Fibroblast of lung (primary cell): ENCODE measurements around the gene ALAS1. TPM values are rescaled to one million over a fixed set of nuclear protein-coding genes. Genes with fewer than 3 reads are reported as not detected.

Experiments used
- DNase-seq, 2 donors: peaks; one replicate each; pipeline versions ENCODE4 v3.0.0 to v3.0.0-alpha.2; 2010; ENCODE audit warnings: low read depth in 2 of 2
- H2AFZ ChIP-seq: 2 replicates; pipeline ENCODE4 v1.5.1; 2012; ENCODE audit warnings: low read length, control low read depth, inconsistent platforms
- H3K27ac ChIP-seq: 2 replicates; pipeline ENCODE4 v1.5.1; 2011; ENCODE audit warnings: low read length, control low read depth; ENCODE audit not compliant: insufficient read depth
- H3K27me3 ChIP-seq: 2 replicates; pipeline ENCODE4 v1.5.1; 2011; ENCODE audit warnings: mild to moderate bottlenecking, low read length; ENCODE audit not compliant: control insufficient read depth, insufficient read depth
- H3K36me3 ChIP-seq: 2 replicates; pipeline ENCODE4 v1.5.1; 2011; ENCODE audit warnings: low read length; ENCODE audit not compliant: control insufficient read depth, insufficient read depth
- H3K4me1 ChIP-seq: 2 replicates; pipeline ENCODE4 v1.5.1; 2011; ENCODE audit warnings: low read length; ENCODE audit not compliant: control insufficient read depth, insufficient read depth; ENCODE audit errors: extremely low read depth
- H3K4me2 ChIP-seq: 2 replicates; pipeline ENCODE4 v1.5.1; 2011; ENCODE audit warnings: low read length, control low read depth; ENCODE audit not compliant: insufficient read depth; ENCODE audit errors: extremely low read depth
- H3K4me3 ChIP-seq, 4 experiments: fragments of 200-600 bp in 1 of 4; sonication (generic) in 1 of 4; replicated peaks in 1 of 4; 2 replicates each; pipeline ENCODE4 v1.5.1; 2011 to 2016; ENCODE audit warnings: low read length in 4 of 4, low read depth in 3 of 4, mild to moderate bottlenecking in 3 of 4, control low read depth in 2 of 4, inconsistent platforms in 1 of 4, mixed read lengths in 1 of 4; ENCODE audit not compliant: insufficient read depth in 1 of 4; ENCODE audit errors: control extremely low read depth in 1 of 4
- H3K79me2 ChIP-seq: 2 replicates; pipeline ENCODE4 v1.5.1; 2012; ENCODE audit warnings: mild to moderate bottlenecking, low read length, inconsistent platforms; ENCODE audit not compliant: control insufficient read depth, insufficient read depth
- H3K9ac ChIP-seq: 2 replicates; pipeline ENCODE4 v1.5.1; 2011; ENCODE audit warnings: mild to moderate bottlenecking, low read length, control low read depth; ENCODE audit not compliant: insufficient read depth
- H3K9me3 ChIP-seq: 2 replicates; pipeline ENCODE4 v1.5.1; 2012; ENCODE audit warnings: low read depth, low read length; ENCODE audit not compliant: control insufficient read depth, insufficient read depth
- H4K20me1 ChIP-seq: 2 replicates; pipeline ENCODE4 v1.5.1; 2011; ENCODE audit warnings: low read length; ENCODE audit not compliant: control insufficient read depth, insufficient read depth; ENCODE audit errors: extremely low read depth
- CTCF ChIP-seq, 2 donors: IDR thresholded peaks in 1 of 2; conservative IDR thresholded peaks in 1 of 2; 1 replicate in 1 of 2; 2 replicates in 1 of 2; pipeline ENCODE4 v1.5.1; 2011 to 2012; ENCODE audit warnings: low read length in 2 of 2, control low read depth in 1 of 2, inconsistent platforms in 1 of 2, low read depth in 1 of 2, mild to moderate bottlenecking in 1 of 2
- EZH2 ChIP-seq: IDR thresholded peaks from 2 replicates; pipeline ENCODE4 v1.5.1; 2012; ENCODE audit warnings: low read length, control low read depth, mild to moderate bottlenecking; ENCODE audit errors: missing control alignments
- polyA plus RNA-seq, 2 donors: library from polyadenylated mRNA; depleted of rRNA in 1 of 2; stranded (reverse) in 1 of 2; unstranded in 1 of 2; fragments of >200 nt; gene quantifications; 2 replicates each; pipeline ENCODE4 v1.2.1, GENCODE V29; 2011 to 2012; ENCODE audit warnings: missing spikeins in 1 of 2
- total RNA-seq: library from RNA; depleted of rRNA; stranded (reverse); fragments of >200 nt; gene quantifications from 2 replicates; pipeline ENCODE4 v1.2.1, GENCODE V29; 2014

Gene ALAS1
- total and polyA plus RNA-seq, 2 donors (not counting 1 experiment from before 2014, with no cell fraction given), result 60.9 to 61.8 TPM

- no peaks in the 10 kb centered on the region for H3K27me3 ChIP-seq
- no peaks in the 10 kb centered on the region for H3K36me3 ChIP-seq
- no peak for TF ChIP-seq CTCF (conservative IDR thresholded peaks at IDR 0.05 in 1 of 2, IDR thresholded peaks at IDR 0.05 in 1 of 2; ENCODE audit: low read depth in 1 of 2, low read length in 2 of 2)
- no peak for TF ChIP-seq EZH2
- H3K4me2 ChIP-seq, result no peak overlapping the region
- H3K79me2 ChIP-seq, result no peaks in the 10 kb centered on the region
- H3K27ac ChIP-seq, result no peak overlapping the region
- no peak overlapping the region for H2AFZ ChIP-seq
- no peaks in the 10 kb centered on the region for H4K20me1 ChIP-seq
- no peak overlapping the region for H3K4me3 ChIP-seq
- DNase-seq, result no peak
- H3K9ac ChIP-seq, result no peak overlapping the region
- H3K9me3 ChIP-seq, result no peaks in the 10 kb centered on the region
- peaks cover 2% of the 10 kb centered on the region for H3K4me1 ChIP-seq
These were observed 19.4 kb upstream of the ALAS1 start for GRCh38 chr3:52178537-52178936.

GRCh38 chr3:52181543-52181942, 16.4 kb upstream of the ALAS1 start:
- H2AFZ ChIP-seq, result no peak overlapping the region
- DNase-seq, result peak; percentile 45 to 69

GRCh38 chr3:52182196-52182595, 15.8 kb upstream of the ALAS1 start:
- Histone ChIP-seq H2AFZ (no peak overlapping the region), H3K9me3 (no peaks in the 10 kb centered on the region), H3K79me2 (no peaks in the 10 kb centered on the region), H3K4me2 (no peak overlapping the region), H4K20me1 (no peaks in the 10 kb centered on the region), H3K4me1 (no peaks in the 10 kb centered on the region), H3K27me3 (no peaks in the 10 kb centered on the region), H3K36me3 (no peaks in the 10 kb centered on the region), H3K27ac (no peak overlapping the region), H3K9ac (no peak overlapping the region), H3K4me3 (no peak overlapping the region)
- DNase-seq, result no peak
- TF ChIP-seq CTCF (conservative IDR thresholded peaks at IDR 0.05 in 1 of 2, IDR thresholded peaks at IDR 0.05 in 1 of 2; ENCODE audit: low read depth in 1 of 2, low read length in 2 of 2) (no peak), EZH2 (no peak)

More at GRCh38 chr3:52181543-52181942, 16.4 kb upstream of the ALAS1 start:
- TF ChIP-seq EZH2 (no peak), CTCF (conservative IDR thresholded peaks at IDR 0.05 in 1 of 2, IDR thresholded peaks at IDR 0.05 in 1 of 2; ENCODE audit: low read depth in 1 of 2, low read length in 2 of 2) (no peak)
- H3K4me1 ChIP-seq, result peaks cover 2% of the 10 kb centered on the region
- H3K4me3 ChIP-seq, result no peak overlapping the region
- no peaks in the 10 kb centered on the region for H3K79me2 ChIP-seq
- H3K9me3 ChIP-seq, result no peaks in the 10 kb centered on the region
- H3K36me3 ChIP-seq, result no peaks in the 10 kb centered on the region
- H3K4me2 ChIP-seq, result no peak overlapping the region
- H4K20me1 ChIP-seq, result no peaks in the 10 kb centered on the region
- no peak overlapping the region for H3K27ac ChIP-seq
- H3K27me3 ChIP-seq, result no peaks in the 10 kb centered on the region
- H3K9ac ChIP-seq, result no peak overlapping the region
